Fibroblast of mammary gland (primary cell): ENCODE results near the gene NUDT6.

Source experiments
- DNase-seq: peaks from one replicate; pipeline ENCODE4 v3.0.0-alpha.2; 2010; ENCODE audit warnings: low read depth
- H3K4me3 ChIP-seq: 2 replicates; pipeline ENCODE4 v1.5.1; 2011; ENCODE audit warnings: low read depth, mild to moderate bottlenecking, low read length, moderate library complexity; ENCODE audit not compliant: control insufficient read depth
- TF ChIP-seq, protein P1 (sequence below): conservative IDR thresholded peaks from 2 replicates; pipeline ENCODE4 v1.5.1; 2011; ENCODE audit warnings: low read depth, low read length, inconsistent platforms; ENCODE audit not compliant: control insufficient read depth, insufficient read depth

The NUDT6 gene

GRCh38 chr4:122917731-122918130, 4.7 kb downstream of the NUDT6 start:
- DNase-seq = no peak
- TF ChIP-seq, protein P1, sequence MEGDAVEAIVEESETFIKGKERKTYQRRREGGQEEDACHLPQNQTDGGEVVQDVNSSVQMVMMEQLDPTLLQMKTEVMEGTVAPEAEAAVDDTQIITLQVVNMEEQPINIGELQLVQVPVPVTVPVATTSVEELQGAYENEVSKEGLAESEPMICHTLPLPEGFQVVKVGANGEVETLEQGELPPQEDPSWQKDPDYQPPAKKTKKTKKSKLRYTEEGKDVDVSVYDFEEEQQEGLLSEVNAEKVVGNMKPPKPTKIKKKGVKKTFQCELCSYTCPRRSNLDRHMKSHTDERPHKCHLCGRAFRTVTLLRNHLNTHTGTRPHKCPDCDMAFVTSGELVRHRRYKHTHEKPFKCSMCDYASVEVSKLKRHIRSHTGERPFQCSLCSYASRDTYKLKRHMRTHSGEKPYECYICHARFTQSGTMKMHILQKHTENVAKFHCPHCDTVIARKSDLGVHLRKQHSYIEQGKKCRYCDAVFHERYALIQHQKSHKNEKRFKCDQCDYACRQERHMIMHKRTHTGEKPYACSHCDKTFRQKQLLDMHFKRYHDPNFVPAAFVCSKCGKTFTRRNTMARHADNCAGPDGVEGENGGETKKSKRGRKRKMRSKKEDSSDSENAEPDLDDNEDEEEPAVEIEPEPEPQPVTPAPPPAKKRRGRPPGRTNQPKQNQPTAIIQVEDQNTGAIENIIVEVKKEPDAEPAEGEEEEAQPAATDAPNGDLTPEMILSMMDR = no peak
- no peak overlapping the region for H3K4me3 ChIP-seq

- no peak overlapping the region for H3K4me3 ChIP-seq
- TF ChIP-seq, protein P1 = no peak
- peak; percentile 57 for DNase-seq
Measured at GRCh38 chr4:122914938-122915337, 7.5 kb downstream of the NUDT6 start.

DNA sequence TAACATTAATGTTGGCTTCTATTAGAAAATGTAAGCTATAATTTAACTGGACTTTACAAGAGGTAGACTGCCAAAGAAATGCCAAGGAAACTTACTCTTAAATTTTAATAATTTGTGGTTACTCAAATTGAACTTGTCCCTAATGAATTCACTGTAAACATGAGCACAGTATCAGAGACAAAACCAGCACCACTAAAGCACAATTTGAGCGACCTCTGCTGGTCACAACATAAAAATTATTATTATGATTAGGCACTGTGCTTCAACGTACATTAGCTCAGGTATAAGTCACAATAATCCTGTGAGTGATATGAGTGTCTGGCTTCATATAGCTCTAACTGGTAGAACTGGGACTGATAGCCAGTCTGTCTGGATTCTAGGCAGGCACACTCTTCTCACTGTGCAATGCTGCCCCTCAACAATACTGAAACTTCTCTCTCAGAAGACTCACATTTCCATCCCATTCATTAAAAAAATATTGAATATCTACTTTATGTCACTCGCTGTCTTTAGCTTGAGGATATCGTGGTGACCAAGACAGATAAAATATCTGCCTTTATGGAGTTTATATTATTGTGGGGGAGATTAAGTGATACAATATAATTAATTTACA, 8.0 kb downstream of the NUDT6 start:
- no peak overlapping the region for H3K4me3 ChIP-seq
- peak; percentile 75 for DNase-seq
- TF ChIP-seq, protein P1 = peak; percentile 69

GRCh38 chr4:122912810-122913575, 9.4 kb downstream of the NUDT6 start:
- DNase-seq = peak; percentile 49
- no peak overlapping the region for H3K4me3 ChIP-seq
- TF ChIP-seq, protein P1 = no peak

DNA sequence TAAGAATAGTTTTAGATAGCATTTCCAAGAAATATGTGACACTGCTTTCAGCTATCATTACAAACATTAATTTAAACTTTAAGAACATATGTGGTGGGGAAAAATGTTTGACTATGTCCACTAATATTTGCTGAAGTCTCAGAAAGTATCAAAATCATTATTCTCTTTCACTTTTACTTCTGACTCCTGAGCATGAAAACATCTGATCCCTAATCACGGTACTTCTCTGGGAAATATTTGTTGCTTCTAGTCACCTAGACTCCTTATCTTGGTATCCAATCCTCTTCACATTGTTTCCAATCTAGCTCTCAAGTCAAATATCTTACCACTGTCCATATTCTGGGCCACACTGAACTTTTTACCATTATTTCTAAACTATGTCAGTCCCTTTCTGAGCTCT, 10.8 kb downstream of the NUDT6 start:
- no peak for DNase-seq
- TF ChIP-seq, protein P1 = no peak
- H3K4me3 ChIP-seq = no peak overlapping the region

DNA sequence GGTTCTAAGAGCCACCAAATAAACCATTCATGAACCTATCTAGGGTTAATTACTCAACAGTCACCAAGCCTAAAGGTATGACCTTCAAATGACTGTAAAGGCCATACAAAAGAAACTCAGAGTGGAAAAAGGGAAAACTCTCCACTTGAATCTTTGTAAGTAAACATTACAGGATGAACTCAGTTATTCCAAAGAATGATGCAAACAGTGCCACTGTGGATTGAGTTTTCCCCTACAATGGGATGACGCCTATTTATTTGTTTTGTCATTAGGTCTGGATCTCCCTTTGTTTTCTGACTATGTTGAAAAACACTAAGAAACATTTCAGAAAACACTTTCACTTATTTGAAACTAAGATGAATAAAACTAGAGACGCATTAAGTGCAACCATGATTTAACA, 12.7 kb downstream of the NUDT6 start:
- DNase-seq = no peak
- TF ChIP-seq, protein P1 = no peak
- H3K4me3 ChIP-seq = no peak overlapping the region
